Thyroid gland (tissue), 4 donors: ENCODE measurements around the gene PLG.
"Not testable (repeated sequence)": the region's sequence is repeated elsewhere in the genome, so short reads cannot be mapped to it uniquely, and the experiment has no call there.

ENCODE experiments used
- POLR2A ChIP-seq, 2 donors: fragments of 450-650 bp; IDR thresholded peaks; one replicate each; pipeline ENCODE4 v1.6.1; 2017; ENCODE audit warnings: antibody characterized with exemption in 2 of 2, mild to moderate bottlenecking in 2 of 2, moderate library complexity in 1 of 2
- TF ChIP-seq, protein P1 (sequence below), 6 experiments: fragments of 200-600 bp in 3 of 6; fragments of 450-650 bp in 3 of 6; sonication (generic) in 3 of 6; IDR thresholded peaks; one replicate each; pipeline ENCODE4 v1.5.1; 2016 to 2019; ENCODE audit warnings: antibody characterized with exemption in 6 of 6, mild to moderate bottlenecking in 2 of 6, inconsistent platforms in 1 of 6, moderate library complexity in 1 of 6

DNA sequence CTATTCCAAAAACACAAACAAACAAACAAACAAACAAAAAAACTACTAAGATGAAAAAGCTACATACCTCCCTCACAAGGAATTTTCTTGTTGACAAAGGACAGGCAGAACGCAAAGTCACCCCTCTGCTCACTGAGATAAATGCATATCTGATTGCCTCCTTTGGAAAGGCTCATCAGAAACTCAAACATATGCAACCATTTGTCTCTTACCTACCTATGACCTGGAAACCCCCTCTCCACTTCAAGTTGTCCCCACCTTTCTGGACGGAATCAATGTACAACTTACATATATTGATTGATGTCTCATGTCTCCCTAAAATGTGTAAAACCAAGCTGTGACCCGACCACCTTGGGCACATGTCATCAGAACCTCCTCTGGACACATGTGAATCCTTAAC is 100.0 kb downstream of the PLG start:
- TF ChIP-seq, protein P1, sequence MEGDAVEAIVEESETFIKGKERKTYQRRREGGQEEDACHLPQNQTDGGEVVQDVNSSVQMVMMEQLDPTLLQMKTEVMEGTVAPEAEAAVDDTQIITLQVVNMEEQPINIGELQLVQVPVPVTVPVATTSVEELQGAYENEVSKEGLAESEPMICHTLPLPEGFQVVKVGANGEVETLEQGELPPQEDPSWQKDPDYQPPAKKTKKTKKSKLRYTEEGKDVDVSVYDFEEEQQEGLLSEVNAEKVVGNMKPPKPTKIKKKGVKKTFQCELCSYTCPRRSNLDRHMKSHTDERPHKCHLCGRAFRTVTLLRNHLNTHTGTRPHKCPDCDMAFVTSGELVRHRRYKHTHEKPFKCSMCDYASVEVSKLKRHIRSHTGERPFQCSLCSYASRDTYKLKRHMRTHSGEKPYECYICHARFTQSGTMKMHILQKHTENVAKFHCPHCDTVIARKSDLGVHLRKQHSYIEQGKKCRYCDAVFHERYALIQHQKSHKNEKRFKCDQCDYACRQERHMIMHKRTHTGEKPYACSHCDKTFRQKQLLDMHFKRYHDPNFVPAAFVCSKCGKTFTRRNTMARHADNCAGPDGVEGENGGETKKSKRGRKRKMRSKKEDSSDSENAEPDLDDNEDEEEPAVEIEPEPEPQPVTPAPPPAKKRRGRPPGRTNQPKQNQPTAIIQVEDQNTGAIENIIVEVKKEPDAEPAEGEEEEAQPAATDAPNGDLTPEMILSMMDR (IDR thresholded peaks at IDR 0.05), result not testable (repeated sequence)
- TF ChIP-seq POLR2A (IDR thresholded peaks at IDR 0.05), result not testable (repeated sequence)
